ENCODE data around the gene ACOT12. TPM values are rescaled to one million over a fixed set of nuclear protein-coding genes. Genes with fewer than 3 reads are reported as not detected.
"Not testable (repeated sequence)": the region's sequence is repeated elsewhere in the genome, so short reads cannot be mapped to it uniquely, and the experiment has no call there.

ACOT12 gene
- total RNA-seq, 1 experiment from 2014 or later: not detected

GRCh38 chr5:81355291-81356251 is 38.4 kb downstream of the ACOT12 start:
- in situ Hi-C loops (cut with HindIII; ENCODE audit: low pct_unique_long_range_greater_than_20kb, low sequenced_read_pairs): no loop called here

GRCh38 chr5:81354093-81354492 is 39.8 kb downstream of the ACOT12 start:
- DNase-seq (ENCODE audit: low read depth): no peak
- in situ Hi-C loops (cut with HindIII; ENCODE audit: low pct_unique_long_range_greater_than_20kb, low sequenced_read_pairs): no loop called here

More at GRCh38 chr5:81355291-81356251, 38.4 kb downstream of the ACOT12 start:
- no peak for DNase-seq (ENCODE audit: low read depth)

GRCh38 chr5:81353189-81353588 is 40.7 kb downstream of the ACOT12 start:
- in situ Hi-C loops (cut with HindIII; ENCODE audit: low pct_unique_long_range_greater_than_20kb, low sequenced_read_pairs): no loop called here
- no peak for DNase-seq (ENCODE audit: low read depth)

- in situ Hi-C loops (cut with HindIII; ENCODE audit: low pct_unique_long_range_greater_than_20kb, low sequenced_read_pairs): no loop called here
- DNase-seq (ENCODE audit: low read depth): no peak
These were observed 43.4 kb downstream of the ACOT12 start for GRCh38 chr5:81350507-81350906.

- DNase-seq (ENCODE audit: low read depth): no peak
- in situ Hi-C loops (cut with HindIII; ENCODE audit: low pct_unique_long_range_greater_than_20kb, low sequenced_read_pairs): no loop called here
These were observed 44.8 kb downstream of the ACOT12 start for GRCh38 chr5:81349161-81349560.

GRCh38 chr5:81345411-81346003 is 48.4 kb downstream of the ACOT12 start:
- DNase-seq (ENCODE audit: low read depth): no peak
- in situ Hi-C loops (cut with HindIII; ENCODE audit: low pct_unique_long_range_greater_than_20kb, low sequenced_read_pairs): no loop called here

- in situ Hi-C loops (cut with HindIII; ENCODE audit: low pct_unique_long_range_greater_than_20kb, low sequenced_read_pairs): no loop called here
- no peak for DNase-seq (ENCODE audit: low read depth)
These were observed 49.2 kb downstream of the ACOT12 start for GRCh38 chr5:81344736-81345135.

- DNase-seq (ENCODE audit: low read depth); in situ Hi-C loops (cut with HindIII; ENCODE audit: low pct_unique_long_range_greater_than_20kb, low sequenced_read_pairs): not testable (repeated sequence)
These were observed 55.7 kb downstream of the ACOT12 start for GRCh38 chr5:81338213-81338612.

GRCh38 chr5:81337803-81338202 is 56.1 kb downstream of the ACOT12 start:
- in situ Hi-C loops (cut with HindIII; ENCODE audit: low pct_unique_long_range_greater_than_20kb, low sequenced_read_pairs): no loop called here
- DNase-seq (ENCODE audit: low read depth): no peak

GRCh38 chr5:81336556-81336955 is 57.4 kb downstream of the ACOT12 start:
- no peak for DNase-seq (ENCODE audit: low read depth)
- in situ Hi-C loops (cut with HindIII; ENCODE audit: low pct_unique_long_range_greater_than_20kb, low sequenced_read_pairs): no loop called here

- DNase-seq (ENCODE audit: low read depth): no peak
- in situ Hi-C loops (cut with HindIII; ENCODE audit: low pct_unique_long_range_greater_than_20kb, low sequenced_read_pairs): no loop called here
These were observed 58.0 kb downstream of the ACOT12 start for GRCh38 chr5:81335946-81336345.

- in situ Hi-C loops (cut with HindIII; ENCODE audit: low pct_unique_long_range_greater_than_20kb, low sequenced_read_pairs): no loop called here
- no peak for DNase-seq (ENCODE audit: low read depth)
These were observed 59.5 kb downstream of the ACOT12 start for GRCh38 chr5:81334304-81335061.

GRCh38 chr5:81326554-81326953 is 67.4 kb downstream of the ACOT12 start:
- in situ Hi-C loops (cut with HindIII; ENCODE audit: low pct_unique_long_range_greater_than_20kb, low sequenced_read_pairs): no loop called here

GRCh38 chr5:81317536-81317935 is 76.4 kb downstream of the ACOT12 start:
- in situ Hi-C loops (cut with HindIII; ENCODE audit: low pct_unique_long_range_greater_than_20kb, low sequenced_read_pairs): no loop called here
- no peak for DNase-seq (ENCODE audit: low read depth)

More at GRCh38 chr5:81326554-81326953, 67.4 kb downstream of the ACOT12 start:
- no peak for DNase-seq (ENCODE audit: low read depth)

GRCh38 chr5:81316571-81316970 is 77.4 kb downstream of the ACOT12 start:
- in situ Hi-C loops (cut with HindIII; ENCODE audit: low pct_unique_long_range_greater_than_20kb, low sequenced_read_pairs): no loop called here
- no peak for DNase-seq (ENCODE audit: low read depth)

GRCh38 chr5:81315830-81316229 is 78.1 kb downstream of the ACOT12 start:
- DNase-seq (ENCODE audit: low read depth): no peak
- in situ Hi-C loops (cut with HindIII; ENCODE audit: low pct_unique_long_range_greater_than_20kb, low sequenced_read_pairs): no loop called here

- in situ Hi-C loops (cut with HindIII; ENCODE audit: low pct_unique_long_range_greater_than_20kb, low sequenced_read_pairs): no loop called here
- DNase-seq (ENCODE audit: low read depth): no peak
These were observed 78.6 kb downstream of the ACOT12 start for GRCh38 chr5:81315336-81315735.

- no peak for DNase-seq (ENCODE audit: low read depth)
These were observed 79.4 kb downstream of the ACOT12 start for GRCh38 chr5:81314581-81314980.

GRCh38 chr5:81313686-81314085 is 80.2 kb downstream of the ACOT12 start:
- DNase-seq (ENCODE audit: low read depth): no peak
- in situ Hi-C loops (cut with HindIII; ENCODE audit: low pct_unique_long_range_greater_than_20kb, low sequenced_read_pairs): no loop called here

More at GRCh38 chr5:81314581-81314980, 79.4 kb downstream of the ACOT12 start:
- in situ Hi-C loops (cut with HindIII; ENCODE audit: low pct_unique_long_range_greater_than_20kb, low sequenced_read_pairs): no loop called here
